GM13977 (cell line): ENCODE results near the gene GABARAPL1.

ENCODE experiments used
- DNase-seq: peaks from one replicate; pipeline ENCODE4 v3.0.0; 2012; ENCODE audit warnings: low spot score
- in situ Hi-C: fragments of 300-500 bp; cut with MboI; formaldehyde crosslinking; loops from one replicate; pipeline ENCODE4 v1.12.0; 2022; ENCODE audit warnings: low sequenced_read_pairs, low pct_unique_long_range_greater_than_20kb, mixed read lengths, inconsistent platforms; ENCODE audit not compliant: unreplicated experiment
- TF ChIP-seq, protein P1 (sequence below): IDR thresholded peaks from 2 replicates; pipeline ENCODE4 v1.5.1; 2012; ENCODE audit warnings: mild to moderate bottlenecking, control low read depth; ENCODE audit not compliant: insufficient read depth; ENCODE audit errors: extremely low read depth, missing control alignments

GABARAPL1 gene

DNA sequence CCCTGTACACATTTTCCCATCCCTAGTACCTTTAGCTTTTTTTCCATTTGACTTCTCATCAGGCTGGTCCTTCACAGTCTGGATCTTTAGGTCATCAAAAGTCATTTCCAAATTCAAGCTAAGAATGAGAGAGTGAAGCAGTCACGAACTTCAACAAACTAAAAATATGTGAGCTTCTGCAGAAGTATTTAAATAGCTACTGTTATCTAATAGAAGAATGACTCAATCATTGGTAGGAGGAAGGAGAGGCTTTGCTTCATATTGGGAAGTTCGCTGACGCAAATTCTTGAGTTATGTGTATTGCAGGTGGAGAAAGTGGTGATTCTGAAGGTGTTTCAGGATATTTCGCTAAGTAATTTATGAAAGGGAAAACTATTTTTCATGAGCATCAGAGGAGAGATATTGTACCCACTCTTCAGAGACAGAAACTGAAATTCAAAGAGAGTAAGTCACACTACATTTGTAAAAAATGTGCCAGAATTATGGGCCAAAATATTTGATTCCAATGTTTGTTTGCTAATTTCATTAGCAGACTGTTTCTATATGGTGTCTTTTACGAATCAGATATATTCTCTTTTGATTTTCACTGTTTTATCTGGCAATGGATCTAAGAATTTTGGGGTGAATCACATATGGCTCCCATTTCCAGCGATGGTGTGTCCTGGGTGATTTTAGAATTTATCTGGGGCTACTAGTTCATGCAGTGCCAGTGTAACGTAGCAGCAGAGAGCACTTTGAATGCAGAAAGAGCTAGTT lies 40.5 kb upstream of the GABARAPL1 start, which contains the start of gene OLR1:
Gene OLR1, minus strand, starts transcription at position 160 of the 756 bp plus-strand sequence. Its CDS starts 55 bp downstream, at position 105.
- in situ Hi-C loops, result no loop called here
- TF ChIP-seq, protein P1, sequence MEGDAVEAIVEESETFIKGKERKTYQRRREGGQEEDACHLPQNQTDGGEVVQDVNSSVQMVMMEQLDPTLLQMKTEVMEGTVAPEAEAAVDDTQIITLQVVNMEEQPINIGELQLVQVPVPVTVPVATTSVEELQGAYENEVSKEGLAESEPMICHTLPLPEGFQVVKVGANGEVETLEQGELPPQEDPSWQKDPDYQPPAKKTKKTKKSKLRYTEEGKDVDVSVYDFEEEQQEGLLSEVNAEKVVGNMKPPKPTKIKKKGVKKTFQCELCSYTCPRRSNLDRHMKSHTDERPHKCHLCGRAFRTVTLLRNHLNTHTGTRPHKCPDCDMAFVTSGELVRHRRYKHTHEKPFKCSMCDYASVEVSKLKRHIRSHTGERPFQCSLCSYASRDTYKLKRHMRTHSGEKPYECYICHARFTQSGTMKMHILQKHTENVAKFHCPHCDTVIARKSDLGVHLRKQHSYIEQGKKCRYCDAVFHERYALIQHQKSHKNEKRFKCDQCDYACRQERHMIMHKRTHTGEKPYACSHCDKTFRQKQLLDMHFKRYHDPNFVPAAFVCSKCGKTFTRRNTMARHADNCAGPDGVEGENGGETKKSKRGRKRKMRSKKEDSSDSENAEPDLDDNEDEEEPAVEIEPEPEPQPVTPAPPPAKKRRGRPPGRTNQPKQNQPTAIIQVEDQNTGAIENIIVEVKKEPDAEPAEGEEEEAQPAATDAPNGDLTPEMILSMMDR, result no peak
- DNase-seq, result no peak

DNA sequence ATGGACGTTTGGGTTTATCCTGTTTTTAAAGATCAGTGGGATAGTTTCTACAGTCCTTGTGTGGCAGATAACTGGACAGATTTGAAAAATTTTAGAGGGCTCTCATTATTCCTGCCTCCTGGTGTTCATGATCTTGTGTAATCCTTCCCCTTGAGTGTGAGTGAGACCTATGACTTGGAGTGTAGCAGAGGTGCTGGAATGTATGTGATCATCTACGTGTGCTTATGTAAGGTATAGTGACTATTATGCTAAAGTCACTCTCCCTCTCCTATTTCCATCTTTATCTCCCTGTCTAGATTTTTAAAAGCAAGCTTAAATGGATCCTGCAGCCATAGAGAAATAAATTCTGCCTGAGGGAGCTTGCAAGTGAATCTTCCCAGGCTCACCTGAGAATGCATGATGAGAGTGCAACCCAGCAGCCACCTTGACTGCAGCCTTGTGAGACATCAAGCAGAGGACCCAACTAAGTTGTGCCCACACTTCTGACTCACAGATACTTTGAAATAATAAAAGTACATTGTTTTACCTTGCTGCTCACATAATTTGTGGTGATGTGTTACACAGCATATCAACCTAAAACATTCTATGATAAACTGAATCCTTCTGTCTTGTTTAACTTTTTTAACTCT lies 37.6 kb upstream of the GABARAPL1 start:
- DNase-seq, result no peak
- TF ChIP-seq, protein P1, result no peak
- in situ Hi-C loops, result no loop called here

DNA sequence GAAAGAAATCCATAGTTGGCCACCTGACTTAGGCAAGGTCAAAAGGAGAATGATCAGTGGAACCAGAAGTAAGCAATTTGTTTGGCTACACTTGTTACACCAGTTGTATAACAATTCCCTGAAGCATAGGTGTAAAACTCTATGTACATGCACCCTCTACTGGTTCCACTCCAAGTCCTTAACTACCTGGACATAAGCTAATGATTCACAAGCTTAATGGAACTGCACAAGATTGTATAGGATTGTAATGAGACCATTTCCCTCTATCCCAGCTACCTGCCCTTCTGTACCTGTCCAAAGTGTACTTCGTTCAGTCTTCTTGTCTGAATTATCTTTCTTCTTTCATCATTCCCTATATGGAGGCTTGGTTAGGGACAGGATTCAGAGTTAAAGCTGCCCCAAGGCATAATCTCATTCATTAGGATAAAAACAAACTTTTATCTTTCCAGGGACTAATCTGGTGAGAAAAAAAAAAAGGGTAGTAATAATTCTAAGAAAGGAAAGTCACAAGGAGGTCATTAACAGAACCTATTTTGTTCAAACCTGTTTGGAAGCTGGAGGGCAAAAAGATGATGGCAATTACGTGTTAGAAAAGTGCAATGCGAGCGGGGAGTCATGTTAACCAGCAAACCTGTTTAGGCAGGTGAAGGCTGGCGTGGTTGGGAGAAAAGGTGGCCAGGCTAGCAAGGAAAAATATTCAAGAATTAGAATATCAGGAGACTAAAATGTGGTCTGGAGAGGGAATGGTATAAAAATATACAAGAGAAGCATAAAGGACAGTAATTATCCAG lies 36.6 kb upstream of the GABARAPL1 start:
- in situ Hi-C loops, result no loop called here
- TF ChIP-seq, protein P1, result no peak
- DNase-seq, result no peak

DNA sequence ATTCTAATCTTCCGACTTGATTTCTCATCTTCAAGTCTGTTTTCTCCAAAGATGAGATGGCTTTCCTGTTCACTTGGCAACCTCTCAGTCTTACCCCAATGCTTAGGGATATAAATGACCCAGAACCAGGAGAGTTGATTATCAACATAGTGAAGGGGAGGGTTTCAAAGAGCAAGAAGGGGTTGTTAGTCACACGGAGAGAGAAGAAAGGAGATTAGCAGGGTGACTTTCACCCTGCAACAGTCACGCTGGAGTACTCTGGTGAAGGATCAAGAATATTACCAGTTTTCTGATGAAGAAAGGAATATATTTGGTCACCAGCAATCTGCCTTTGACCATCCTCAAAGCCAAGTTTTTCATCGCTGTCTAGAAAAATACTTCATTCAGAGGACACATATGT lies 33.9 kb upstream of the GABARAPL1 start, which contains the start of gene TMEM52B:
Gene TMEM52B, plus strand, starts transcription at position 212 of the 400 bp plus-strand sequence. CDS start 543 bp downstream, outside the sequence.
- in situ Hi-C loops, result no loop called here
- no peak for DNase-seq
- TF ChIP-seq, protein P1, result no peak

DNA sequence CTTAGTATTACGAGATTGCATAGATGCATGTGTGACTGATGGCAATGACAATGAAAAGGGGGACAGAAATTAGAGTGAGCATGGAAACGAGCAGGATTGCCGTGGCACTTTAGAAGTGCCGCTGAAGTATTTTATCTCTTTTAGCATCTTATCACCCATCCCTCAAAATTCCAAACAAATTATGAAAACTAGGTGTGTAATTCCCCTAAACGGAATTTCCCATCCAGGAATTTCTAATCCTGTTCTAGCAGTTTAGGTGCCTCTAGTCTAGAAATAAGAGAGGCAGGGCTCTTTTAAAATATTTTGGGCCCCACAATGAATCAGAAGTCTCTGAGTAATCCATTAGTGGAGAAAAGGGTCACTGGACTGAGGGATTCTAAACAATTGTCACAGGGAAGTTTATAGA lies 32.9 kb upstream of the GABARAPL1 start:
- in situ Hi-C loops, result no loop called here
- TF ChIP-seq, protein P1, result no peak
- no peak for DNase-seq

DNA sequence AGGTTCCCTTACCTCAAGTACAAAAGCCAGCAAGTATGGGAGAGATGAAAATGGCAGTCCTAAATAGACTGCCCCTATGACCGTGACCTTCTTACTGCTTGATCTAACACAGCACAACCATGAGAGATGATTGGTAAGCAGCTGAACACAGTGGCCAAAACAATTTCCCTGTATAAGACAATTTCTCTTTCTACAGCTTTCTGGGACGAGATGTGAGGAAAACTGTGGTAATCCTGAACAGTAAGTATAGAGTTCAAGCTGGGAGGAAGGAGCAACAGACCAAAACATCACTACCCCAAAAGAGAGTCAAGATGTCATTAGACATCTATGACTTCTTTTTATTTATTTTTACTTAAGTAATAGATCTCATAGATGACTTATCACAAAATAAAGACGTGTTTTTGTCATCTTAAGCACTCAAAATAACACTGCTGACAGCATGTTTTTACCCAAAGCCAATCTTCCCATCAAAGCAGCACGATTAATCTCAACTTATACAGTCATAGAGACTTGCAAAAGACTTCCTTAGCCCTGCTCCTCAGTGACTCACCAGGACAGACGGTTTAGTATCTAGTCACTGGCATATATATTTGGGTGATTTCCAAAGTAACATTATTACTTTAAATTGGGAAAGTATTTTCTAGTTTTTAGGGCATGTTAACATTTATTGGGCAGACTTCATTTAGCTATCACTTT lies 30.2 kb upstream of the GABARAPL1 start:
- no peak for DNase-seq
- TF ChIP-seq, protein P1, result no peak
- in situ Hi-C loops, result no loop called here
